PC-3 (cell line): Measurements from ENCODE around the gene MACROH2A2.

Experiments
- EZH2 ChIP-seq: fragments of 300-600 bp; sonication (generic); IDR thresholded peaks from one replicate; pipeline ENCODE4 v1.6.1; 2017; ENCODE audit warnings: antibody characterized with exemption, mild to moderate bottlenecking, low read length; ENCODE audit not compliant: unreplicated experiment
- TF ChIP-seq, protein P1 (sequence below): fragments of 300-600 bp; sonication (generic); conservative IDR thresholded peaks from 2 replicates; pipeline ENCODE4 v1.5.1; 2017; ENCODE audit warnings: antibody characterized with exemption, low read depth, mild to moderate bottlenecking, low read length

DNA sequence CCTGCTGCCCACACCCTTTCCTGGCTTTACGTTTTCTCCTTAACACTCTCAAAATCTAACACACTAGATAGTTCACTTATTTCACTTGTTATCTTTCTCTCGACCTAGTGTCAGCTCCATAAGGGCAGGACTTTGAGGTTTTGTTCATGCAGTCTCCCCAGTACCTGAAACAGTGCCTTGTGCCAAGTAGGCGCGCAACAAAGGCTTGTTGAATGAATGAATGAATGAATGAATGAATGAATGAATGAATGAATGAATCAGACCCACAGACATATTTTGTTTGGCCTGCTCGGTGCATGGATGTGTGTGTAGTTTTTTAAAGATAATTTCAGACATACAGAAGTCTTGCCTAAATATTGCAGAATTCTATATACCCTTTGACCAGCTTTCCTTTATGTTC lies 87.7 kb downstream of the MACROH2A2 start:
- TF ChIP-seq, protein P1, sequence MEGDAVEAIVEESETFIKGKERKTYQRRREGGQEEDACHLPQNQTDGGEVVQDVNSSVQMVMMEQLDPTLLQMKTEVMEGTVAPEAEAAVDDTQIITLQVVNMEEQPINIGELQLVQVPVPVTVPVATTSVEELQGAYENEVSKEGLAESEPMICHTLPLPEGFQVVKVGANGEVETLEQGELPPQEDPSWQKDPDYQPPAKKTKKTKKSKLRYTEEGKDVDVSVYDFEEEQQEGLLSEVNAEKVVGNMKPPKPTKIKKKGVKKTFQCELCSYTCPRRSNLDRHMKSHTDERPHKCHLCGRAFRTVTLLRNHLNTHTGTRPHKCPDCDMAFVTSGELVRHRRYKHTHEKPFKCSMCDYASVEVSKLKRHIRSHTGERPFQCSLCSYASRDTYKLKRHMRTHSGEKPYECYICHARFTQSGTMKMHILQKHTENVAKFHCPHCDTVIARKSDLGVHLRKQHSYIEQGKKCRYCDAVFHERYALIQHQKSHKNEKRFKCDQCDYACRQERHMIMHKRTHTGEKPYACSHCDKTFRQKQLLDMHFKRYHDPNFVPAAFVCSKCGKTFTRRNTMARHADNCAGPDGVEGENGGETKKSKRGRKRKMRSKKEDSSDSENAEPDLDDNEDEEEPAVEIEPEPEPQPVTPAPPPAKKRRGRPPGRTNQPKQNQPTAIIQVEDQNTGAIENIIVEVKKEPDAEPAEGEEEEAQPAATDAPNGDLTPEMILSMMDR: no peak
- TF ChIP-seq EZH2: no peak
